Stomach (tissue), 4 donors: ENCODE measurements around the gene PLCD4.

Experiments
- CTCF ChIP-seq, 7 experiments: fragments of 450-650 bp in 4 of 7; fragments of 200-600 bp in 3 of 7; sonication (generic) in 3 of 7; IDR thresholded peaks; one replicate each; pipeline ENCODE4 v1.5.1; 2016 to 2019; ENCODE audit warnings: antibody characterized with exemption in 7 of 7, control low read depth in 2 of 7, mild to moderate bottlenecking in 1 of 7
- POLR2AphosphoS5 ChIP-seq, 3 donors: sonication (generic); formaldehyde crosslinking; IDR thresholded peaks; one replicate each; pipeline ENCODE4 v1.6.1; 2016; ENCODE audit warnings: antibody characterized with exemption in 3 of 3

- TF ChIP-seq CTCF (IDR thresholded peaks at IDR 0.05) = no peak
- no peak for TF ChIP-seq POLR2AphosphoS5 (IDR thresholded peaks at IDR 0.05)
Measured at GRCh38 chr2:218671097-218671653, 63.5 kb downstream of the PLCD4 start.
